HG02588 (cell line): Measurements from ENCODE around the gene CPT1C.

Experiments used
- ATAC-seq: cut with Tn5 transposase; IDR thresholded peaks from one replicate; pipeline ENCODE4 v1.9.1; 2021; ENCODE audit warnings: mild to moderate bottlenecking, moderate library complexity; ENCODE audit not compliant: unreplicated experiment

CPT1C gene

GRCh38 chr19:49749771-49750170 lies 58.9 kb downstream of the CPT1C start:
- no peak for ATAC-seq

- ATAC-seq: no peak
Observed at GRCh38 chr19:49752701-49753100, 61.8 kb downstream of the CPT1C start.

GRCh38 chr19:49755956-49756355 lies 65.0 kb downstream of the CPT1C start:
- no peak for ATAC-seq

DNA sequence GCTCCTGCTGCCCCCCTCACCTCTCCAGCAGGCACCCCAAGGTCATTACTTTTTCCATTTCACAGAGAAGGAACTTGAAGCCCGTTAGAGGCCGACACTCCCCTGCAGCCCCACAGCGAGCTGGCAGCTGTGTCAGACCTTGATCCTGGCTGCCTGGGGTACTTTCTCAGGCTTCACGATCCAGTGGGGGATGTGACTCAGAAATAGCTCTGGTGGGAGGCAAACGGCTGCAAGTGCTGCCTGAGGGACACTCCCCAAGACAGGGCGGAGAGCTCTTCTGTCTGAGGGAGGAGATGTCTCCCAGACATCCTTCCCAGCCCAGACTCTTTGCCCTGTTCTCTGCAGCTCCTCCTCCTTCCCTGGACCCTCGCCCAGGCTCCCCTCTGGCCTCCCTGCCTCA lies 67.4 kb downstream of the CPT1C start:
- ATAC-seq: no peak

DNA sequence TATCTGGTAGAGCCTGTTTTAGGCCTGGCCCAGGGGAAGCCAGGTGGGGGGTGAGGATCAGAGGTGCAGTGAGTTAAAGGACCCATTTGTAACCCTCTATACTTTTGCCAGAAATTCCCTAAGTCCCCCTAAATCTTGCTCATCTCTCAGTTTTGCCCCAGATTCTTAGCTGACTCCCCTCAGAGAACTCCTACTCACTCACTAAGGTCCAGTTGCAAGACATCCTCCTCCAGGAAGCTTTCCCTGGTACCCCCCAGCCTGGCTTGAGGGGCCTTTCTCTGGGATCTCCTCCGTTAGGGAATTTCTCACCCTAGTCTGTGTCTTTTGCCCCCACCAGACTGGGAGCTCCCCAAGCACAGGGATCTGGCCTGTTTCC lies 70.3 kb downstream of the CPT1C start:
- no peak for ATAC-seq

GRCh38 chr19:49761625-49762311 lies 70.9 kb downstream of the CPT1C start:
- no peak for ATAC-seq

DNA sequence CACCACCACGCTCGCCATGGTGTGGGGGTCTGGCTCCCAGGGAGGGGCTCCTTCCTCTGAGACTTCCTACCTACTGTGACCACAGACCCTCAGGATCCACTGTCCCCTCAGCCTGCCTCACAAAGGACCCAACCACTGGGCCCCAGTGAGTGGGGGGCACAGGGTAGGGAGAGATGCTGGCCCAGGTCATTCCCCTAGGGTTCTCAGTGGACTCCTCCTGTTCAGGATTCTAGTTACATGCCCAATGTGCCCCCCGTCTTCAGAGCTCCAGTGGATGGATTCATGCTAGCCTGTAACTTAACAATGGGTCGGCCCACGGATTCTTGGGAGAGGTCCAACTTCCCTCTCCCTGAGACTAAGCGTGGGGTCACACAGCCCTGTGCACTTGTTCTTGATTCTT lies 72.3 kb downstream of the CPT1C start, which contains the start of gene TSKS:
Gene TSKS, minus strand, starts transcription at position 77 of the 400 bp plus-strand sequence. Its CDS starts 59 bp downstream, at position 18.
- ATAC-seq: no peak
